ENCODE results near the gene ELF3.
A peak's percentile ranks its signal among the peaks of the same experiment; 100 is the strongest.

ELF3 gene

DNA sequence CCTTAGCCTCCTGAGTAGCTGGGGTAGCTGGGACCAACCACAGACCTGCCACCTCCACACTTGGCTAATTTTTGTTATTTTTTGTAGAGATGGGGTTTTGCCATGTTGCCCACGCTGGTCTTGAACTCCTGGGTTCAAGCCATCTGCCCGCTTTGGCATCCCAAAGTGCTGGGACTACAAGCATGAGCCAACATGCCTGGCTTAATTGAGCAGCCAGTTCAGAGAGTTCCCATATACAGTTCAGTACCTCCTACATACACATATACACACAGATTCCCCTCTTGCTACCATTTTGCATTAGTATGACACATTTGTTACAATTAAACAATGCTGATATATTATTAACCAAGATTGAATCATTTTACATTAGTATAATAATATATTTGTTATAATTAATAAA, 25.0 kb upstream of the ELF3 start:
- Histone ChIP-seq H3K4me1 (ENCODE audit: control insufficient read depth, insufficient read depth, low read length) (peaks cover 8% of the 10 kb centered on the region), H3K4me3 (ENCODE audit: low read depth, low read length) (no peak overlapping the region), H3K9ac (ENCODE audit: low read depth, low read length) (no peak overlapping the region), H3K27me3 (ENCODE audit: control insufficient read depth, insufficient read depth, low read length) (peaks cover 12% of the 10 kb centered on the region), H3K9me3 (ENCODE audit: control insufficient read depth, insufficient read depth, low read length) (no peaks in the 10 kb centered on the region), H3K36me3 (ENCODE audit: control insufficient read depth, insufficient read depth, low read length) (peaks cover 16% of the 10 kb centered on the region)

DNA sequence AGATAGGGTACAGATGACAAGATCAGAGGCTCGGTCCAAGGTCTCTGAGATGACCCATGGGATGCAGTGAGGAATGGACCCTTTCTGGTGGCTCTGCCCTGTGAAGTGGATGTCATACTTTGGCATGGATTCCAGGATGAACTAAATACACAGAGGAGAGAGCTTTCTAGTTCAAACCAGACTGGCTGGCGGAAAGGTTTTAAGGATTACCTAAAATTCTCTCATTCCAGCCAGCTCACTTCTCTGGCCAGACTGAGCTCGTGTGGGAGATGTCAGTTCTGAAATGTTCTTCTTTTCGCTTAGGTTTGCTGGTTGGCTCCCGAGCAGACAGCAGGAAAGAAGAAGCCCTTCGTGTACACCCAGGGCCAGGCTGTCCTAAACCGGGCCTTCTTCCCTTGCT, 21.8 kb upstream of the ELF3 start:
- Histone ChIP-seq H3K4me1 (ENCODE audit: control insufficient read depth, insufficient read depth, low read length) (peaks cover 6% of the 10 kb centered on the region), H3K9me3 (ENCODE audit: control insufficient read depth, insufficient read depth, low read length) (no peaks in the 10 kb centered on the region)

DNA sequence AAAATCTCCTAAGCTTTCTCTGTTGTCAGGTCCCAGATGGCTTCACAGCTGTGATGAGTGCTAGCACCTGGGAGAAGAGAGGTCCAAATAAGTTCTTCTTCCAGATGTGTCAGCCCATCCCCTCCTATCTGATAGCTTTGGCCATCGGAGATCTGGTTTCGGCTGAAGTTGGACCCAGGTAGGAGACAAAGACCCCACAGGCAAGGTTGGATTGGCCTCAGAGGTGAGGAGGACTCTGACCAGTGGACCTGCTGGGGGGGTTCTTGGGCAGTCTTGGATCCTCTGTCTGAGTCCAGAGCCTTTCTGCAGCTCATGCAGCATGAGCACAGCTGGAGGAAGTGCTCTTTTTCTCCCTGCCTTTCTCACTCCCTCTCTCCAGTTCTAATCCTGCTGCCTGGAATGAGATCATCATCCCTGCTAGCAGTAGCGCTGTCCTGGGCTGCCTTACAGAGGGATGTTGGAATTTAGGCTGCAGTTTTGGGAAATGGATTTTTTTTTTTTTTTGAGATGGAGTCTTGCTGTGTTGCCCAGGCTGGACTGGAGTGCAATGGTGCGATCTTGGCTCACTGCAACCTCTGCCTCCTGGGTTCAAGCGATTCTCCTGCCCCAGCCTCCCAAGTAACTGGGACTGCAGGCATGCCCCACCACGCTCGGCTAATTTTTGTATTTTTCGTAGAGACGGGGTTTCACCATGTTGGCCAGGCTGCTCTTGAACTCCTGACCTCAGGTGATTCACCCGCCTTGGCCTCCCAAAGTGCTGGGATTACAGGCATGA, 20.8 kb upstream of the ELF3 start:
- H3K36me3 ChIP-seq (ENCODE audit: control insufficient read depth, insufficient read depth, low read length), result peaks cover 36% of the 10 kb centered on the region
- no peak overlapping the region for H3K9ac ChIP-seq (ENCODE audit: low read depth, low read length)
- no peaks in the 10 kb centered on the region for H3K27me3 ChIP-seq (ENCODE audit: control insufficient read depth, insufficient read depth, low read length)

More for the DNA sequence above, 21.8 kb upstream of the ELF3 start:
- Histone ChIP-seq H3K36me3 (ENCODE audit: control insufficient read depth, insufficient read depth, low read length) (peaks cover 36% of the 10 kb centered on the region), H3K9ac (ENCODE audit: low read depth, low read length) (no peak overlapping the region), H3K27me3 (ENCODE audit: control insufficient read depth, insufficient read depth, low read length) (no peaks in the 10 kb centered on the region), H3K4me3 (ENCODE audit: low read depth, low read length) (no peak overlapping the region)

DNA sequence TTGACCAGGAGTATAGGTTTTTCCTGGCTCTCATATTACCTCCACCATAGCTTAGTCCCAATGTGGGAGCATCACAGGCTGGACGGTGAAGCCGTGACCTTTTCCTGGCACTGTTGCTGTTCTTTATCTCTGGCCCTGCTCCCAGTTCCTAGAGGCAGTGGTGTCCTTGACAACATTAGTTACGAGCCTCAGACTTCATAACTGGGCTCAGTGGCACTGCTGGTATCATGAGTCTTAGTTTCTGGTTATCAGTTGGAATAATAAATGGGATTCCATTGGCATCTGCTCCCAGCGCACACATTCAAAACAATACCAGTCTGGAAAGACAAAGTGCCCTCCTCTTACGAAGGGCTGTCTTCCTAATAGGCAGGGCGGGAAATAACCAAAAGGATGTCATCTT, 20.0 kb upstream of the ELF3 start:
- Histone ChIP-seq H3K27me3 (ENCODE audit: control insufficient read depth, insufficient read depth, low read length) (no peaks in the 10 kb centered on the region), H3K4me1 (ENCODE audit: control insufficient read depth, insufficient read depth, low read length) (no peaks in the 10 kb centered on the region), H3K9ac (ENCODE audit: low read depth, low read length) (no peak overlapping the region), H3K36me3 (ENCODE audit: control insufficient read depth, insufficient read depth, low read length) (peaks cover 36% of the 10 kb centered on the region), H3K4me3 (ENCODE audit: low read depth, low read length) (no peak overlapping the region), H3K9me3 (ENCODE audit: control insufficient read depth, insufficient read depth, low read length) (no peaks in the 10 kb centered on the region)

More for the DNA sequence above, 20.8 kb upstream of the ELF3 start:
- Histone ChIP-seq H3K4me3 (ENCODE audit: low read depth, low read length) (no peak overlapping the region), H3K4me1 (ENCODE audit: control insufficient read depth, insufficient read depth, low read length) (peaks cover under 1% of the 10 kb centered on the region), H3K9me3 (ENCODE audit: control insufficient read depth, insufficient read depth, low read length) (no peaks in the 10 kb centered on the region)

DNA sequence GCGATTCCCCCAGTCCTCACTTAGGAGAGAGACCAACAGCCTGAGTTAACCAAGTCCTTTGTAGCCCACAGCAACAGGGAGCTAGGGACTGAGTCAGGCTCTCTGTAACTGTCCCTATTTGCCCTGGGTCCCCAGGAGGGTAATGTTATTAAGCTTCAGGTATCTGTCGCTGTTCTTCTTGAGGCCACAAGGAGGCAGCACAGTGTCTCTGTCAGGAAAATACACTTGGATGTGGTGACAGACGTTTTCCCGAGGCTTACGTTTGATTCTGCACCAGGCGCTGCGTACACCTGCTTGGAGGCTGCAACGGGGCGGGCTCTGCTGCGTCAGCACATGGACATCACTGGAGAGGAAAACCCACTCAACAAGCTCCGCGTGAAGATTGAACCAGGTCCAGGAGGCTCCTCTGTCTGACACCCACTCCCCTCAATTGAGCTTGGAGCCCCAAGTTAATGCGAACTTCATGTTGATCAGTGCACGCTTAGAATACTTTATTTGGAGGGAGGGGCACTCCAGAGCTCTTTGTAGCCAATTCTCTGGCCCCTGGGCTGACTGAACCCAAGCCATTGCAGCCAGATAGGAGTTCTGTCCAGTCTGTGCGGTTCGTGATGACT, 10.7 kb upstream of the ELF3 start:
- H3K36me3 ChIP-seq (ENCODE audit: control insufficient read depth, insufficient read depth, low read length), result peaks cover 53% of the 10 kb centered on the region
- H3K4me3 ChIP-seq (ENCODE audit: low read depth, low read length), result no peak overlapping the region
- H3K9me3 ChIP-seq (ENCODE audit: control insufficient read depth, insufficient read depth, low read length), result no peaks in the 10 kb centered on the region

DNA sequence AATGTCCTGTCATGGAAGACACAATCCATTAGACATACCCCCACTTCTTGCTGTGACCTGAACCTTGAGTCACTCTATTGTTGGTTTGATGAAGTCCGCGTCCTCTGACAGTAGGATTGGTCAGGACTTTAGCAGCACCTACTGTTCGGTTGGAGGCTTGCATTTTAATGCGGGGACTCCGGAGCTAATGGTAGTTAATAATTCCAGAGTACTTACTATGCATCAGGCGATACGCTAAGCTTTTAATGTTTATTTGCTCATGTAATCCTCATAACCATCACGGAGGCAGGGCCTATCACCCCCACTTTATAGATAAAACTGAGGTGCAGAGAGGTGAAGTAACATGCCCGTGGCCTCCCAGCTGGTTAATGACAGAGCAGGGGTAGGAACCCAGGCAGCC, 7.9 kb upstream of the ELF3 start:
- Histone ChIP-seq H3K36me3 (ENCODE audit: control insufficient read depth, insufficient read depth, low read length) (peaks cover 55% of the 10 kb centered on the region), H3K9me3 (ENCODE audit: control insufficient read depth, insufficient read depth, low read length) (no peaks in the 10 kb centered on the region), H3K9ac (ENCODE audit: low read depth, low read length) (no peak overlapping the region), H3K4me3 (ENCODE audit: low read depth, low read length) (no peak overlapping the region), H3K4me1 (ENCODE audit: control insufficient read depth, insufficient read depth, low read length) (peaks cover 15% of the 10 kb centered on the region), H3K27me3 (ENCODE audit: control insufficient read depth, insufficient read depth, low read length) (no peaks in the 10 kb centered on the region)

More for the DNA sequence above, 10.7 kb upstream of the ELF3 start:
- Histone ChIP-seq H3K9ac (ENCODE audit: low read depth, low read length) (no peak overlapping the region), H3K27me3 (ENCODE audit: control insufficient read depth, insufficient read depth, low read length) (no peaks in the 10 kb centered on the region), H3K4me1 (ENCODE audit: control insufficient read depth, insufficient read depth, low read length) (no peaks in the 10 kb centered on the region)

GRCh38 chr1:202004711-202005110, 5.7 kb upstream of the ELF3 start:
- no peak overlapping the region for H3K9ac ChIP-seq (ENCODE audit: low read depth, low read length)
- H3K36me3 ChIP-seq (ENCODE audit: control insufficient read depth, insufficient read depth, low read length), result peaks cover 55% of the 10 kb centered on the region
- H3K9me3 ChIP-seq (ENCODE audit: control insufficient read depth, insufficient read depth, low read length), result no peaks in the 10 kb centered on the region
- H3K4me3 ChIP-seq (ENCODE audit: low read depth, low read length), result no peak overlapping the region
- peaks cover 28% of the 10 kb centered on the region for H3K4me1 ChIP-seq (ENCODE audit: control insufficient read depth, insufficient read depth, low read length)
- no peaks in the 10 kb centered on the region for H3K27me3 ChIP-seq (ENCODE audit: control insufficient read depth, insufficient read depth, low read length)

- H3K4me3 ChIP-seq (ENCODE audit: low read depth, low read length), result no peak overlapping the region
- H3K36me3 ChIP-seq (ENCODE audit: control insufficient read depth, insufficient read depth, low read length), result peaks cover 44% of the 10 kb centered on the region
- no peaks in the 10 kb centered on the region for H3K9me3 ChIP-seq (ENCODE audit: control insufficient read depth, insufficient read depth, low read length)
- no peak overlapping the region for H3K9ac ChIP-seq (ENCODE audit: low read depth, low read length)
- peaks cover 32% of the 10 kb centered on the region for H3K4me1 ChIP-seq (ENCODE audit: control insufficient read depth, insufficient read depth, low read length)
- H3K27me3 ChIP-seq (ENCODE audit: control insufficient read depth, insufficient read depth, low read length), result no peaks in the 10 kb centered on the region
These were observed 4.4 kb upstream of the ELF3 start for GRCh38 chr1:202005958-202006357.

- peak overlapping the region; percentile 71 for H3K9ac ChIP-seq (ENCODE audit: low read depth, low read length)
- peaks cover 40% of the 10 kb centered on the region for H3K36me3 ChIP-seq (ENCODE audit: control insufficient read depth, insufficient read depth, low read length)
- no peaks in the 10 kb centered on the region for H3K9me3 ChIP-seq (ENCODE audit: control insufficient read depth, insufficient read depth, low read length)
- H3K4me3 ChIP-seq (ENCODE audit: low read depth, low read length), result peak overlapping the region; percentile 58
- H3K27me3 ChIP-seq (ENCODE audit: control insufficient read depth, insufficient read depth, low read length), result no peaks in the 10 kb centered on the region
- peaks cover 38% of the 10 kb centered on the region for H3K4me1 ChIP-seq (ENCODE audit: control insufficient read depth, insufficient read depth, low read length)
These were observed 3.1 kb upstream of the ELF3 start for GRCh38 chr1:202007304-202007703.

DNA sequence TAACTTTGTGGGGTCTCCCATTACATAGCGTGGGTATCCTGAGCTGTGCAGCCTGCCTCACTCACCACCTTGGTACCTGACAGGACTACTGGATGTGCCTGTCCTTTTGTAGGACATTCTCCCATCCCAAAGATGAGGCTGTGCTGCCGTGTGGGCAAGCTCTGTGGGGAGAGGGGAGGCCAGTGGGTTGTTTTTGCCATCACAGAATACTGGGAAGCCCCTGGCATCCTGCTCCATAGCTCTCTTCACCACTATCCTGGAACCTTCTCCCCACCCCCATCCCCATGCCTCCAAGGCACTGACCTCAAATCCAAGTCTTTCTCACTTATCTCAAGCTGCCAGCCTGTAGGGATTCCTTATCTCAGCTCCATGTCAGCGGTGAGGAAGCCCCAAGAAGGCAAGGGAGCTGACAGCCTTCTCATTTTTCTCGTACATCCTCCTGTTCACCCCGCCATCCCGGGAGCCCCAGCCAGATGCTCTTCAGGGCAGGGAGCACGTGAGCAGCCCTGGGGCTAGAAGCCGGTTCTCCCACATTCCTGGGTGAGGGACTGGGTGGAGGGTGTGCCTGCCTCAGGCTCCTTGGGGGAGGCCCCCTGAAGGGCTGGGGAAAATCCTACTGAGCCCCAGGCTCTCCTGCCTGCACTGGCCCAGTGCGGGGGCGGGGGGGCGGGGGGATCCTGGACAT, 2.4 kb upstream of the ELF3 start:
- Histone ChIP-seq H3K4me3 (ENCODE audit: low read depth, low read length) (peak overlapping the region; percentile 58), H3K9me3 (ENCODE audit: control insufficient read depth, insufficient read depth, low read length) (no peaks in the 10 kb centered on the region), H3K4me1 (ENCODE audit: control insufficient read depth, insufficient read depth, low read length) (peaks cover 39% of the 10 kb centered on the region), H3K36me3 (ENCODE audit: control insufficient read depth, insufficient read depth, low read length) (peaks cover 40% of the 10 kb centered on the region), H3K27me3 (ENCODE audit: control insufficient read depth, insufficient read depth, low read length) (no peaks in the 10 kb centered on the region), H3K9ac (ENCODE audit: low read depth, low read length) (peak overlapping the region; percentile 71)

GRCh38 chr1:202009326-202010179, 834 bp upstream of the ELF3 start:
- H3K9me3 ChIP-seq (ENCODE audit: control insufficient read depth, insufficient read depth, low read length), result no peaks in the 10 kb centered on the region
- no peaks in the 10 kb centered on the region for H3K27me3 ChIP-seq (ENCODE audit: control insufficient read depth, insufficient read depth, low read length)
- peaks cover 37% of the 10 kb centered on the region for H3K36me3 ChIP-seq (ENCODE audit: control insufficient read depth, insufficient read depth, low read length)
- H3K9ac ChIP-seq (ENCODE audit: low read depth, low read length), result peak overlapping the region; percentile 32
- H3K4me1 ChIP-seq (ENCODE audit: control insufficient read depth, insufficient read depth, low read length), result peaks cover 39% of the 10 kb centered on the region
- peak overlapping the region; percentile 82 for H3K4me3 ChIP-seq (ENCODE audit: low read depth, low read length)

All from iPS-15b (cell line).